ENCODE measurements around the gene SFN.
"Not testable (repeated sequence)": the region's sequence is repeated elsewhere in the genome, so short reads cannot be mapped to it uniquely, and the experiment has no call there.

SFN gene

GRCh38 chr1:26832249-26832960 is 30.5 kb upstream of the SFN start:
- no peak overlapping the region for H3K27ac ChIP-seq

GRCh38 chr1:26833432-26834405 is 29.2 kb upstream of the SFN start:
- H3K27ac ChIP-seq, result no peak overlapping the region
- TF ChIP-seq CTCF (IDR thresholded peaks at IDR 0.05) (no peak), ZFX (IDR thresholded peaks at IDR 0.05; ENCODE audit: borderline replicate concordance) (no peak)

More at GRCh38 chr1:26832249-26832960, 30.5 kb upstream of the SFN start:
- TF ChIP-seq CTCF (IDR thresholded peaks at IDR 0.05), result no peak
- TF ChIP-seq ZFX (IDR thresholded peaks at IDR 0.05; ENCODE audit: borderline replicate concordance), result no peak

- not testable (repeated sequence) for H3K27ac ChIP-seq
Measured at GRCh38 chr1:26837665-26838064, 25.3 kb upstream of the SFN start.

GRCh38 chr1:26838474-26839338 is 24.2 kb upstream of the SFN start:
- H3K27ac ChIP-seq, result no peak overlapping the region
- no peak for TF ChIP-seq CTCF (IDR thresholded peaks at IDR 0.05)
- no peak for TF ChIP-seq ZFX (IDR thresholded peaks at IDR 0.05; ENCODE audit: borderline replicate concordance)

GRCh38 chr1:26839339-26839722 is 23.6 kb upstream of the SFN start:
- no peak overlapping the region for H3K27ac ChIP-seq
- TF ChIP-seq CTCF (IDR thresholded peaks at IDR 0.05), result no peak
- TF ChIP-seq ZFX (IDR thresholded peaks at IDR 0.05; ENCODE audit: borderline replicate concordance), result no peak

- no peak for TF ChIP-seq CTCF (IDR thresholded peaks at IDR 0.05)
- TF ChIP-seq ZFX (IDR thresholded peaks at IDR 0.05; ENCODE audit: borderline replicate concordance), result no peak
- no peak overlapping the region for H3K27ac ChIP-seq
Measured at GRCh38 chr1:26839779-26840178, 23.2 kb upstream of the SFN start.

Data from 22Rv1 (cell line).